Breast epithelium (tissue), 4 donors: Measurements from ENCODE around the gene PCDH1. TPM values are rescaled to one million over a fixed set of nuclear protein-coding genes. Genes with fewer than 3 reads are reported as not detected.

Experiments
- DNase-seq, 2 donors: peaks; one replicate each; pipeline ENCODE4 v3.0.0-alpha.2; 2019; ENCODE audit warnings: low spot score in 2 of 2
- H3K27ac ChIP-seq, 2 donors: fragments of 200-600 bp; sonication (generic) in 1 of 2; one replicate each; pipeline ENCODE4 v1.5.1; 2016 to 2019; ENCODE audit warnings: mild to moderate bottlenecking in 1 of 2
- H3K27me3 ChIP-seq, 2 donors: fragments of 200-600 bp; sonication (generic) in 1 of 2; one replicate each; pipeline versions ENCODE4 v1.5.1 to v1.6.0; 2017 to 2019; ENCODE audit warnings: control low read depth in 1 of 2, mild to moderate bottlenecking in 1 of 2
- H3K36me3 ChIP-seq: fragments of 200-600 bp; one replicate; pipeline ENCODE4 v1.5.1; 2019
- H3K4me1 ChIP-seq, 2 donors: fragments of 200-600 bp; sonication (generic); one replicate each; pipeline ENCODE4 v1.5.1; 2016 to 2019; ENCODE audit warnings: control low read depth in 1 of 2
- H3K4me3 ChIP-seq, 3 donors: fragments of 200-600 bp; sonication (generic); 1 replicate in 2 of 3; 2 replicates in 1 of 3; pipeline ENCODE4 v1.5.1; 2016 to 2019; ENCODE audit warnings: mild to moderate bottlenecking in 3 of 3, moderate library complexity in 2 of 3
- H3K9me3 ChIP-seq, 2 donors: fragments of 200-600 bp; sonication (generic) in 1 of 2; one replicate each; pipeline ENCODE4 v1.5.1; 2016 to 2019; ENCODE audit warnings: control low read depth in 1 of 2
- CTCF ChIP-seq, 3 donors: fragments of 450-650 bp; IDR thresholded peaks; one replicate each; pipeline ENCODE4 v1.5.1; 2016 to 2017; ENCODE audit warnings: antibody characterized with exemption in 3 of 3, mild to moderate bottlenecking in 3 of 3, moderate library complexity in 3 of 3
- POLR2A ChIP-seq: fragments of 450-650 bp; IDR thresholded peaks from one replicate; pipeline ENCODE4 v1.6.1; 2016; ENCODE audit warnings: antibody characterized with exemption, mild to moderate bottlenecking, moderate library complexity
- POLR2AphosphoS5 ChIP-seq, 3 donors: sonication (generic); formaldehyde crosslinking; IDR thresholded peaks; one replicate each; pipeline ENCODE4 v1.6.1; 2017; ENCODE audit warnings: antibody characterized with exemption in 3 of 3
- intact Hi-C: fragments of 100-400 bp; cut with DNase I; formaldehyde crosslinking; loops from one replicate; pipeline ENCODE4 v1.15.1; 2023; ENCODE audit warnings: low total_unique reads
- total RNA-seq, 3 donors: library from RNA; depleted of rRNA; stranded (reverse); fragments of >200 nt; gene quantifications; one replicate each; pipeline ENCODE4 v1.1.0, GENCODE V29; 2016

Gene PCDH1
- total RNA-seq, 3 donors from 2014 or later = 28.3 to 72.7 (median 65.9) TPM

- Histone ChIP-seq H3K27me3 (no peaks in the 10 kb centered on the region), H3K36me3 (no peaks in the 10 kb centered on the region), H3K4me1 (peaks cover 0 to 3% of the 10 kb centered on the region in 2 donors), H3K9me3 (no peaks in the 10 kb centered on the region), H3K4me3 (no peak overlapping the region), H3K27ac (peak overlapping the region; percentile 13 to 66)
- DNase-seq = peak in 1 of 2 donors; percentile 56
- TF ChIP-seq POLR2A (no peak), POLR2AphosphoS5 (IDR thresholded peaks at IDR 0.05) (no peak), CTCF (IDR thresholded peaks at IDR 0.05) (no peak)
- intact Hi-C loops = no loop called here
Measured at GRCh38 chr5:141855265-141856036, 22.8 kb downstream of the PCDH1 start.

- TF ChIP-seq POLR2A (no peak), POLR2AphosphoS5 (IDR thresholded peaks at IDR 0.05) (no peak), CTCF (IDR thresholded peaks at IDR 0.05) (no peak)
- no peaks in the 10 kb centered on the region for H3K9me3 ChIP-seq
- no peaks in the 10 kb centered on the region for H3K27me3 ChIP-seq
- H3K4me1 ChIP-seq = peaks cover 0 to 3% of the 10 kb centered on the region in 2 donors
- H3K4me3 ChIP-seq = no peak overlapping the region
- no peak overlapping the region for H3K27ac ChIP-seq
- intact Hi-C loops = no loop called here
- H3K36me3 ChIP-seq = no peaks in the 10 kb centered on the region
- DNase-seq = no peak
Measured at GRCh38 chr5:141853895-141854626, 24.1 kb downstream of the PCDH1 start.

GRCh38 chr5:141852448-141852847 is 25.8 kb downstream of the PCDH1 start:
- H3K27me3 ChIP-seq = no peaks in the 10 kb centered on the region
- no peaks in the 10 kb centered on the region for H3K36me3 ChIP-seq
- intact Hi-C loops = no loop called here
- H3K9me3 ChIP-seq = no peaks in the 10 kb centered on the region
- H3K4me1 ChIP-seq = peaks cover 3 to 7% of the 10 kb centered on the region in 2 donors
- peak overlapping the region; percentile 25 to 99 for H3K27ac ChIP-seq
- DNase-seq = no peak
- no peak overlapping the region for H3K4me3 ChIP-seq
- TF ChIP-seq POLR2A (no peak), CTCF (IDR thresholded peaks at IDR 0.05) (no peak), POLR2AphosphoS5 (IDR thresholded peaks at IDR 0.05) (no peak)

- no peaks in the 10 kb centered on the region for H3K27me3 ChIP-seq
- no peak overlapping the region for H3K4me3 ChIP-seq
- no peaks in the 10 kb centered on the region for H3K9me3 ChIP-seq
- peak overlapping the region; percentile 97 to 99 for H3K27ac ChIP-seq
- intact Hi-C loops = no loop called here
- H3K36me3 ChIP-seq = no peaks in the 10 kb centered on the region
- peaks cover 3 to 7% of the 10 kb centered on the region in 2 donors for H3K4me1 ChIP-seq
- TF ChIP-seq CTCF (IDR thresholded peaks at IDR 0.05) (no peak), POLR2A (no peak), POLR2AphosphoS5 (IDR thresholded peaks at IDR 0.05) (no peak)
- no peak for DNase-seq
Measured at GRCh38 chr5:141851195-141851874, 26.9 kb downstream of the PCDH1 start.
